DND-41 (cell line): Measurements from ENCODE around the gene MSANTD2.

Experiments used
- ATAC-seq: fragments of 200-7000 bp; cut with Tn5 transposase; 3 replicates; pipeline ENCODE4 v1.9.1; 2021; ENCODE audit warnings: low read depth; ENCODE audit not compliant: insufficient read depth
- DNase-seq: peaks from one replicate; pipeline ENCODE4 v3.0.0-alpha.2; 2020
- H2AFZ ChIP-seq: 2 replicates; pipeline ENCODE4 v1.6.0; 2012; ENCODE audit warnings: low read depth, low read length
- H3K27ac ChIP-seq: 2 replicates; pipeline ENCODE4 v1.5.1; 2012; ENCODE audit warnings: low read length, inconsistent platforms
- H3K27me3 ChIP-seq: fragments of 200-600 bp; sonication (generic); 2 replicates; pipeline ENCODE4 v1.6.0; 2012; ENCODE audit warnings: low read length, mild to moderate bottlenecking, inconsistent platforms; ENCODE audit not compliant: insufficient read depth, poor library complexity
- H3K36me3 ChIP-seq: 2 replicates; pipeline ENCODE4 v1.5.1; 2012; ENCODE audit warnings: low read length, inconsistent platforms; ENCODE audit not compliant: insufficient read depth
- H3K4me1 ChIP-seq: 2 replicates; pipeline ENCODE4 v1.5.1; 2012; ENCODE audit warnings: mild to moderate bottlenecking, low read length; ENCODE audit not compliant: insufficient read depth
- H3K4me2 ChIP-seq: 2 replicates; pipeline ENCODE4 v1.6.0; 2012; ENCODE audit warnings: mild to moderate bottlenecking, moderate library complexity, low read length, inconsistent platforms; ENCODE audit not compliant: insufficient read depth
- H3K4me3 ChIP-seq, 2 experiments: fragments of 200-600 bp in 1 of 2; shearing (Covaris generic) in 1 of 2; 2 replicates each; pipeline ENCODE4 v1.5.1; 2012 to 2016; ENCODE audit warnings: inconsistent platforms in 2 of 2, low read length in 2 of 2, mild to moderate bottlenecking in 2 of 2, low read depth in 1 of 2, moderate library complexity in 1 of 2
- H3K79me2 ChIP-seq: 2 replicates; pipeline ENCODE4 v1.6.0; 2012; ENCODE audit warnings: low read length, inconsistent platforms; ENCODE audit not compliant: insufficient read depth
- H3K9ac ChIP-seq: 2 replicates; pipeline ENCODE4 v1.6.0; 2012; ENCODE audit warnings: low read depth, mild to moderate bottlenecking, inconsistent platforms, low read length, moderate library complexity
- H3K9me3 ChIP-seq: 2 replicates; pipeline ENCODE4 v1.5.1; 2012; ENCODE audit warnings: low read length, moderate library complexity, mild to moderate bottlenecking, inconsistent platforms; ENCODE audit not compliant: insufficient read depth, severe bottlenecking
- H4K20me1 ChIP-seq: 2 replicates; pipeline ENCODE4 v1.6.0; 2012; ENCODE audit warnings: low read length; ENCODE audit not compliant: insufficient read depth
- EZH2 ChIP-seq: IDR thresholded peaks from 3 replicates; pipeline ENCODE4 v1.6.1; 2012; ENCODE audit warnings: borderline replicate concordance, low read depth, mild to moderate bottlenecking, moderate library complexity, low read length, inconsistent platforms; ENCODE audit not compliant: severe bottlenecking
- TF ChIP-seq, protein P1 (sequence below): IDR thresholded peaks from 2 replicates; pipeline ENCODE4 v1.5.1; 2012; ENCODE audit warnings: borderline replicate concordance, low read length, moderate library complexity, mild to moderate bottlenecking; ENCODE audit not compliant: poor library complexity, severe bottlenecking; ENCODE audit errors: extremely low read depth

The MSANTD2 gene

DNA sequence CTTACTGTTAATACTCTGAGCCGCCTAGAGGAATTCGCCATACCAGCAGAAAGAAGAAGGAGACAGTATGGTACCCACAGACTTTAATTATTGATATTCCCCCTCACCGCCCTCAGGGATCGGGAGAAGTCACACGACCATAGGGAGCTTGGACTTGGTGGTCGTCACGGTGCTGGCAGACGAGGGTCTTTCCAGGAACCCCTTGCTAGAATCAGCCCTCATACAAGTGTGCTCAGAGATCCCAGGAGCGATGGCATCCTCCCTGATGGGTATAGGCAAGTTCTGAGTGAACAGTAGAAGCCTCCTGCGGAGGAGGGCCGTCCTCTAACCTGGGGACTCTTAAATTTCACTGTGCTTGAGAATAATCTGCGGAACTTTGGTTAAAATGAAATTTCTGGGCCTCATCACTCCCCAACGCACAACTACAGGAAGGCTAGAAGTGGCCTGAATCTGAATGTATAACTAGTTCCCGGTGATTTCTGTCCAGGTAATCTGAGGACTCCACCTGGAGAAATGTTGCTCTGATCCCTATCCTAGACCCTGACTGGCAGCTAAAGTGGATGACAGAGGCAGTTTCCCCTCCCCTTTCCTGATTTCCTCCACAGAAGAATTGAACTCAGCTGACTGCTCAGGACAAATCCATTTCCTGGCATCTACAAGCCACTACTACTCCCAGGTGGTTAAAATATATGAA, 52.7 kb downstream of the MSANTD2 start:
- Histone ChIP-seq H3K27me3 (peaks cover 30% of the 10 kb centered on the region), H3K4me2 (no peak overlapping the region), H3K4me1 (no peaks in the 10 kb centered on the region), H2AFZ (no peak overlapping the region), H3K27ac (no peak overlapping the region), H3K9ac (no peak overlapping the region), H3K79me2 (no peaks in the 10 kb centered on the region), H3K9me3 (no peaks in the 10 kb centered on the region), H3K4me3 (no peak overlapping the region), H3K36me3 (no peaks in the 10 kb centered on the region), H4K20me1 (peaks cover 11% of the 10 kb centered on the region; the same call in 1 of the 2 replicates)
- no peak for ATAC-seq
- TF ChIP-seq EZH2, result no peak
- TF ChIP-seq, protein P1, sequence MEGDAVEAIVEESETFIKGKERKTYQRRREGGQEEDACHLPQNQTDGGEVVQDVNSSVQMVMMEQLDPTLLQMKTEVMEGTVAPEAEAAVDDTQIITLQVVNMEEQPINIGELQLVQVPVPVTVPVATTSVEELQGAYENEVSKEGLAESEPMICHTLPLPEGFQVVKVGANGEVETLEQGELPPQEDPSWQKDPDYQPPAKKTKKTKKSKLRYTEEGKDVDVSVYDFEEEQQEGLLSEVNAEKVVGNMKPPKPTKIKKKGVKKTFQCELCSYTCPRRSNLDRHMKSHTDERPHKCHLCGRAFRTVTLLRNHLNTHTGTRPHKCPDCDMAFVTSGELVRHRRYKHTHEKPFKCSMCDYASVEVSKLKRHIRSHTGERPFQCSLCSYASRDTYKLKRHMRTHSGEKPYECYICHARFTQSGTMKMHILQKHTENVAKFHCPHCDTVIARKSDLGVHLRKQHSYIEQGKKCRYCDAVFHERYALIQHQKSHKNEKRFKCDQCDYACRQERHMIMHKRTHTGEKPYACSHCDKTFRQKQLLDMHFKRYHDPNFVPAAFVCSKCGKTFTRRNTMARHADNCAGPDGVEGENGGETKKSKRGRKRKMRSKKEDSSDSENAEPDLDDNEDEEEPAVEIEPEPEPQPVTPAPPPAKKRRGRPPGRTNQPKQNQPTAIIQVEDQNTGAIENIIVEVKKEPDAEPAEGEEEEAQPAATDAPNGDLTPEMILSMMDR, result no peak
- no peak for DNase-seq

DNA sequence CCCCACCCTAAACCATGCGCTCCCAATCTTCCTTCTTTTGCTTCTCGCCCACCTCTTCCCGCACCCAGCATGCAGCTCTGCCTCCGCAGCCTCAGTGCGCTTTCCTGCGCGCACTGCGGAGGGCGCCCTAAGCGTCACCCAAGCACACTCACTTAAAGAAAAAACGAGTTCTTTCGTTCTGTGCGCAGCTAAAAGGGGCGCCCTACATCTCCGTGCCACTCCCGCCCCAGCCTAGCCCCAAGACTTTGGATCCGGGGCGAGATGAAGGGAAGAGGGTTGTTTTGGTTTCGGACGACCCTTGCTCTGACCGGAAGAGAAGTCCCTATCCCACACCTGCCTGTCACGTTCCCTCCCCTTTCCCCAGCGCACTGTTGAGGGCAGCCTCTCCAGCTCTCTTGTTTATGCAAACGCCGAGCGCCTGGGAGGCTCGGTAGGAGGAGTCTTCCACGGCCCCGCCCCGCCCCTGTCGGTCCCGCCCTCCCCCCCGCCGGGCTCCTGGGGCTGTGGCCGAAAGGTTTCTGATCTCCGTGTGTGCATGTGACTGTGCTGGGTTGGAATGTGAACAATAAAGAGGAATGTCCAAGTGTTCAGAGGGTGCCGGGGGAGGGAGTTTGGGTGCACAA, 53.5 kb downstream of the MSANTD2 start:
- Histone ChIP-seq H3K9ac (no peak overlapping the region), H3K27me3 (peaks cover 34% of the 10 kb centered on the region), H3K4me1 (no peaks in the 10 kb centered on the region), H3K79me2 (no peaks in the 10 kb centered on the region), H2AFZ (no peak overlapping the region), H3K27ac (no peak overlapping the region), H3K4me3 (no peak overlapping the region), H4K20me1 (peaks cover 11% of the 10 kb centered on the region), H3K4me2 (no peak overlapping the region), H3K9me3 (no peaks in the 10 kb centered on the region), H3K36me3 (no peaks in the 10 kb centered on the region)
- DNase-seq (no peak), ATAC-seq (no peak)
- no peak for TF ChIP-seq EZH2
- TF ChIP-seq, protein P1, result no peak

DNA sequence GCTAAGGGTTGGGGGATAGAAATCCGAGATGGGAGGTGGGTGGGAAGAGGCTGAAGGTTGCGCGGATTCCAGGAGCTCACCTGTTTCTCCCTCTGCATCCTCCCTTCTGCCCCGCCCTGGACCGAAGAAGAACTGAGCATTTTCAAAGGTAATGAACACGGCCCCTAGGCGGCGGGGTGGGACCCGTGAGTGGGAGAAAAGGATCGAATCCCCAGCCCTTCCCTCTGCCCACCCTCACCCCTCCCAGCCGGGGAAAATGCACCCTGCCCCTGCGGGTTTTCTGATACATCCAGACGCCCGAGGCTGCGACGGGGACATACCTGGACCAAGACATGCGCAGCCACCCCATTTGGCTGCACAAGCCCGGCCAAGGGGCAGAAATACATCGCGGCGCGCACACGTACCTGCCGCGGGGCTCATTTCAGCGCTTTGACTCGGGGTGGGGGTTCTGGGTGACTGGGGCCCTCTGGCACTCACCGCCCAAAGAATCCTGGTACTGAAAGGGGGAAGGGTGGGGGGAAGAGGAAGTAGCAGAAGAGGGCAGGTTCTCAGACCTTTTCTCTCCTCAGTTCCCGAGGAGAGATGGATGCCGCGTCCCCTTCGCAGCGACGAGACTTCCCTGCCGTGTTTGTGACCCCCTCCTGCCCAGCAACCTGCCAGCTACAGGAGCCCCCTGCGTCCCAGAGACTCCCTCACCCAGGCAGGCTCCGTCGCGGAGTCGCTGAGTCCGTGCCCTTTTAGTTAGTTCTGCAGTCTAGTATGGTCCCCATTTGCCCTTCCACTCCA, 54.2 kb downstream of the MSANTD2 start:
- DNase-seq (no peak), ATAC-seq (no peak)
- H3K36me3 ChIP-seq, result no peaks in the 10 kb centered on the region
- no peak for TF ChIP-seq EZH2
- TF ChIP-seq, protein P1, result no peak
- peaks cover 11% of the 10 kb centered on the region for H4K20me1 ChIP-seq
- H3K4me2 ChIP-seq, result no peak overlapping the region
- no peak overlapping the region for H3K27ac ChIP-seq
- H3K9ac ChIP-seq, result no peak overlapping the region
- H3K4me1 ChIP-seq, result no peaks in the 10 kb centered on the region
- H3K9me3 ChIP-seq, result no peaks in the 10 kb centered on the region
- H3K79me2 ChIP-seq, result no peaks in the 10 kb centered on the region
- no peak overlapping the region for H2AFZ ChIP-seq
- H3K27me3 ChIP-seq, result peaks cover 38% of the 10 kb centered on the region
- no peak overlapping the region for H3K4me3 ChIP-seq
